Epithelial cell of proximal tubule (primary cell): ENCODE measurements around the gene BNIP3. TPM values are rescaled to one million over a fixed set of nuclear protein-coding genes. Genes with fewer than 3 reads are reported as not detected.
"Not testable (repeated sequence)": the region's sequence is repeated elsewhere in the genome, so short reads cannot be mapped to it uniquely, and the experiment has no call there.

ENCODE experiments used
- DNase-seq: peaks from one replicate; pipeline ENCODE4 v3.0.0-alpha.2; 2011; ENCODE audit warnings: low read depth
- H3K4me3 ChIP-seq: 2 replicates; pipeline ENCODE4 v1.5.1; 2011; ENCODE audit warnings: low read depth, mild to moderate bottlenecking, low read length
- CTCF ChIP-seq: conservative IDR thresholded peaks from 2 replicates; pipeline ENCODE4 v1.5.1; 2012; ENCODE audit warnings: low read depth, mild to moderate bottlenecking, low read length
- total RNA-seq: library from RNA; depleted of rRNA; stranded (reverse); fragments of >200 nt; gene quantifications from 2 replicates; pipeline ENCODE4 v1.2.3, GENCODE V29; 2015

The BNIP3 gene
- total RNA-seq, 1 donor from 2014 or later: 463 TPM

GRCh38 chr10:131961777-131962662, 19.7 kb downstream of the BNIP3 start:
- DNase-seq: no peak
- no peak for TF ChIP-seq CTCF
- H3K4me3 ChIP-seq: no peak overlapping the region

GRCh38 chr10:131961047-131961776, 20.5 kb downstream of the BNIP3 start:
- no peak for TF ChIP-seq CTCF
- no peak overlapping the region for H3K4me3 ChIP-seq
- no peak for DNase-seq

- TF ChIP-seq CTCF: no peak
- no peak overlapping the region for H3K4me3 ChIP-seq
- no peak for DNase-seq
Observed at GRCh38 chr10:131960631-131961046, 21.1 kb downstream of the BNIP3 start.

- no peak for TF ChIP-seq CTCF
- no peak for DNase-seq
- H3K4me3 ChIP-seq: no peak overlapping the region
Observed at GRCh38 chr10:131959841-131960240, 21.9 kb downstream of the BNIP3 start.

- TF ChIP-seq CTCF: no peak
- DNase-seq: no peak
- no peak overlapping the region for H3K4me3 ChIP-seq
Observed at GRCh38 chr10:131955591-131956340, 26.0 kb downstream of the BNIP3 start.

GRCh38 chr10:131954356-131954965, 27.3 kb downstream of the BNIP3 start:
- no peak overlapping the region for H3K4me3 ChIP-seq
- TF ChIP-seq CTCF: no peak
- DNase-seq: no peak

- not testable (repeated sequence) for H3K4me3 ChIP-seq, DNase-seq
Observed at GRCh38 chr10:131949908-131950307, 31.8 kb downstream of the BNIP3 start.
